ENCODE data around the gene PRDM16.

The PRDM16 gene

GRCh38 chr1:3396411-3396810 is 327.4 kb downstream of the PRDM16 start:
- DNase-seq (ENCODE audit: low read depth): no peak

- DNase-seq (ENCODE audit: low read depth): no peak
These were observed 328.3 kb downstream of the PRDM16 start for GRCh38 chr1:3397311-3397710.

GRCh38 chr1:3398396-3399140 is 329.6 kb downstream of the PRDM16 start:
- no peak for DNase-seq (ENCODE audit: low read depth)

- DNase-seq (ENCODE audit: low read depth): no peak
These were observed 330.7 kb downstream of the PRDM16 start for GRCh38 chr1:3399732-3400131.

GRCh38 chr1:3401585-3402257 is 332.7 kb downstream of the PRDM16 start:
- no peak for DNase-seq (ENCODE audit: low read depth)

- DNase-seq (ENCODE audit: low read depth): no peak
These were observed 333.4 kb downstream of the PRDM16 start for GRCh38 chr1:3402258-3403010.

GRCh38 chr1:3403011-3403345 is 334.0 kb downstream of the PRDM16 start:
- DNase-seq (ENCODE audit: low read depth): no peak

GRCh38 chr1:3403388-3404231 is 334.6 kb downstream of the PRDM16 start:
- DNase-seq (ENCODE audit: low read depth): no peak

- DNase-seq (ENCODE audit: low read depth): no peak
These were observed 335.3 kb downstream of the PRDM16 start for GRCh38 chr1:3404301-3404700.

GRCh38 chr1:3404801-3405200 is 335.8 kb downstream of the PRDM16 start:
- DNase-seq (ENCODE audit: low read depth): no peak

- no peak for DNase-seq (ENCODE audit: low read depth)
These were observed 336.5 kb downstream of the PRDM16 start for GRCh38 chr1:3405491-3405890.

- DNase-seq (ENCODE audit: low read depth): no peak
These were observed 337.2 kb downstream of the PRDM16 start for GRCh38 chr1:3405974-3406867.

GRCh38 chr1:3407021-3407420 is 338.0 kb downstream of the PRDM16 start:
- DNase-seq (ENCODE audit: low read depth): no peak

- DNase-seq (ENCODE audit: low read depth): no peak
These were observed 339.8 kb downstream of the PRDM16 start for GRCh38 chr1:3408751-3409266.

- no peak for DNase-seq (ENCODE audit: low read depth)
These were observed 340.6 kb downstream of the PRDM16 start for GRCh38 chr1:3409366-3410141.

- no peak for DNase-seq (ENCODE audit: low read depth)
These were observed 341.3 kb downstream of the PRDM16 start for GRCh38 chr1:3410142-3410925.

GRCh38 chr1:3411806-3412205 is 342.8 kb downstream of the PRDM16 start:
- no peak for DNase-seq (ENCODE audit: low read depth)

GRCh38 chr1:3412376-3412775 is 343.4 kb downstream of the PRDM16 start:
- DNase-seq (ENCODE audit: low read depth): no peak

GRCh38 chr1:3413975-3414710 is 345.1 kb downstream of the PRDM16 start:
- DNase-seq (ENCODE audit: low read depth): no peak
